ENCODE data around the gene APOB.

APOB gene

GRCh38 chr2:21002814-21003192, 41.1 kb downstream of the APOB start:
- no peak for DNase-seq (ENCODE audit: low spot score)

- no peak for DNase-seq (ENCODE audit: low spot score)
Observed at GRCh38 chr2:21001988-21002813, 41.7 kb downstream of the APOB start.

- no peak for DNase-seq (ENCODE audit: low spot score)
Observed at GRCh38 chr2:21001225-21001946, 42.5 kb downstream of the APOB start.

DNA sequence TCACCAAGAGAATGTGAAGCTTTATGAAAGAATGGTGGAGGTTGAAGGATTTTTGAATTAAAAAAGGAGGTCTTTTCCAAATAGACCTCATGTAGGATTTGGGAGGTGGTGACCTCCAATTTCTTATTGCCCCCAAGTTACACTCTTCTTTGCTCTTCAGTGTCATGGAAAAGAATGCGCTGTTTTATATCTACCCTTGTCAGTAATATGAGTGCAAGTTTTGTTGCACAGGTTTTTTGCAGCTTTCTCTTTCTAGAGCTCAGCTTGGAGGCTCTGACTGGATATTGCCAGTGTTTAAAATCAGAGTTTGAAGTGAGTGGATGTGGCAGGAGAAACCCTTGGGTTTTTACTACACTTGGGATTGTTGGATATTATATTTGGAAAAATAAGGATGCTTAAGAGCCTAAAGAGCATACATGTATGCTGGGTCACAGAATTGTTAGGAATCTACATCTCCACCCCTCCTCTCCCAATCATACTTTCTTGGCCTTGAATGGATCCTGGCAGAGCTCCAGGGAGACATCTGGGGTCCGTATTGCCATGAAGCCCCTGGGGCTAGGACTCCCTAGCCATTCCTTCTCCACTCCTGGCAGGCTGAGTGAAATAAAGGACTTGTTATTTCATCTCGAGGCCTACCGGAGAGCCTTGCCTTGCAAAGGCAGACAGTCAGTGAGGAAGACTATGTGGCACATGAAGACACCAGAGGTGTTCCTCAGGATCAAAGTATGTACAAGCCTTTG, 43.8 kb downstream of the APOB start:
- DNase-seq (ENCODE audit: low spot score) = no peak

DNA sequence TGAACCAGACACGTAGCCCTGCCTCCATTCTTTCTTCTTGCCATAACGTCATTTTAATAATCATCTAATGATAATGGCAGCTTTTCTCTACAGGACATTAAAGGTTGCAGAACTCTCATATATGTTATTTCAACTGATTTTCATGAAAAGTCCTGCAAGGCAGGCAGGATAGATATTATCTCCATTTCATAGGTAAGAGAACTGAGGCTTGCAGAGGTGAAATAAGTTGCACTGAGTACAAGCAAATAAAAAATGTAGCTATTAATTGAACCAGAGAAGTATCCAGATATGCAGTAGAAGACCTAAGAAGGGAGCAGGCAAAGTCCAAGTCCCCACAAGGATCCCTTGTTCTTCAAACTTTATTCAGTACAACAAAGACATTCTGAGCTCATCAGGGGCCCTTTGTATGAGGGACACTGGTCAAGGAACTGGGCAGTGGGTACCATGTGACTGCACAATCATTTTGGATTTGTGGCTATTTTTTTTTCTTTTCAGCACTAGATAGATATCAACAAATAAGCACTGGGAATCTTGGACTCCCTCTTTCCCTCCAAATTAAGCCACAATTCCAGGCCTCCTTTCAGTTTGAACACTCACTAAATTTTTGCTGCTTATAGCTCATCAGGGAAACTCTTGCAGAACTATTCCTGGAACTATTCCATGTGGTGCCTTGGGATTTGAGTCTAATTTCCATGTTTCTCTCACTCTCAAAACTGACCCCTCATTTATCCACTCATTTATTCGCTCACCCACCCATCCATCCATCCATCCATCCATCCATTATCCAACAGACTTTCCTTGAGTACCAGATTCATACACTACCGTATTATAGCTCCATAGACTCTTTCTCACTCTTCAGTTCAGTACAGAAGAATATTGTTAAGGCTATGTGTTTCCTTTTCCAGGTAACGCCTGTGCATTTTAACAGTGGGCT, 44.6 kb downstream of the APOB start:
- no peak for DNase-seq (ENCODE audit: low spot score)

DNA sequence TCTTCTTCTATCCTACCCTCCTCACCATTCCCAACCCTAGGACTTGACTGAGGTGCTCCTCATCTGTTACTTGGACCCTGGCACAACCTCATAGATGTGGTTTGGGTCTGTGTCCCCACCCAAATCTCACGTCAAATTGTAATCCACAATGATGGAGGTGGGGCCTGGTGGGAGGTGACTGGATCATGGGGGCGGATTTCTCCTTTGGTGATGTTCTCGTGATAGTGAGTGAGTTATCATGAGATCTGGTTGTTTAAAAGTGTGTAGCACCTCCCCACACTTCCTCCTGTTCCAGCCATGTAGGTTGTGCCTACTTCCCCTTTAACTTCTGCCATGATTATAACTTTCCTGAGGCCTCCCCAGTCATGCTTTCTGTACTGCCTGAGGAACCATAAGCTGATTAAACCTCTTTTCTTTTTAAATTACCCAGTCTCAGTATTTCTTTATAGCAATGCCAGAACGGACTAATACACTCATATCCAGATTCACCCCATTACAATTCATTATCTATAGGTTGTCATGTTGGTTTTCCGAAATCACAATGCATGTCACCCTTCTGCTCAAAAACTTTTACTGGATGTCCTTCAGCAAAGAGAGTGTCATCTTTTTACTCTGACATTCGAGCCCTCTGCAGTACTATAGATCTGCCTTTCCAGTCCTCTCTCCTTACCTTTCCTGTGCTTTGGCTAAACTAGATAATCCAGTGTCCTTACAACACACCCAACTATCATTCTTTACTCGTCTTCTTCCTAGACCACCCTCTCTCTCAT, 45.7 kb downstream of the APOB start:
- DNase-seq (ENCODE audit: low spot score) = no peak

GRCh38 chr2:20994130-20994529, 49.7 kb downstream of the APOB start:
- DNase-seq (ENCODE audit: low spot score) = no peak

DNA sequence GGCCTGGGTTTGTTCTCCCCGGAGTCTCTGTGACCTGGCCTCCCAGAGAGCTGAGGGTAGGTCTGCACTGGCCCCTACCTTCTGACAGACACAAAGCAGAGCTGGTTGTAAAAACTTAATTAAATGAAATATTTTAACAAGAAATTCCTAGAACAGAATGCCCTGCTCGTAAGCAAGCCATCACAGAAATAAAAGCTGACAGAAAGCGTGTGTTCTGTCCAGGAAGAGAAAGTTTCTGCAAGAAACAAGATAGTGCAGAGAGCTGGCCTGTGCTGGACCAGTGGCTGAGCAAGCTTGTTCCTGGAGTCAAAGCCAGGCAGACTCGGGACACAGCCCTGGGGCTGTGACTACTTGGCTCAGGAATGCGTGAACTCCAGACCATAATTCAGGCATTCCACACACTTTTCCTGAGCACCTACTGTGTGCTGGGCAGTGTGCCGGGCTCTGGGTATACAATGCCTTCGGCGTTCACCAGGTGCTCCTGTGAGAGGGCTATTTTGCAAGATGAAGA, 51.6 kb downstream of the APOB start:
- DNase-seq (ENCODE audit: low spot score) = no peak

GRCh38 chr2:20990442-20991430, 53.1 kb downstream of the APOB start:
- DNase-seq (ENCODE audit: low spot score) = no peak

DNA sequence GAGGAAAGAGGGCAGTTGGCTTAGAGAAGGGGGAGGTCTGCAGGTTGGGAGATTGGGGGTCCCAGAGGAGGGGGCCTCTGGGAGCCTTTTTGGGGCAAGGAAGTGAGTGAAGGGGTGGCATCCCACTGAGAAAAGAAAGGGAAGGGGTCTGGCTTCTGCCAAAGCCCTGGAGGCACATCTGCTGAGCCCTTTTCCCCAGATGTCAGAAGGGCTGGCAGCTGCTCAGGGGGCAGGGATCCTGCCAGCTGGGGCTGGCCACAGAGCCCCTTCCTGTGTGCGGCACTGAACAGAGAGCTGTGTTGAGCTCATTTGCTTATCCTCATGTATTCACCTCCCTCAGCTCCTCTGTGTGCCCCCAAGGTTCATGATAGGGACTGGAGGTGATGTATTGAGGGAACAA, 54.5 kb downstream of the APOB start:
- DNase-seq (ENCODE audit: low spot score) = no peak

DNA sequence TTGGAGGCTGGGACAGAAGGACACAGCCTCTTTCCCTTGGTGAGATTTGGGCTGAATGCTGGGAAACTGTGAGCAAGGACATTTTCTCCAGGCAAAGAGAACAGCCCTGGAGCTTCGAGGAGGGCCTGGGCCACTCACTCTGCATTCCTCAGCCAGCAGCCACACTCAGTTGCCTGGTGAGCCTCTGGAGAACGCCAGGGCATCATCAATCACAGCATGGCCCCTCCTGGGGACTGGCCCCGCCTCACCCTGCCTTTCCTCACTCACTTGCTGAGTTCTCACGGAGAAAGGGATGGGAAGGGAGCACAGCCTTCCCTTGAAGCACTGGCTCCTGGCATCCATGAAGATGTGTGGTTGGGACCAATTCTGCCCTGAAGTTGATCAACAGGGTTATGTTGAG, 55.0 kb downstream of the APOB start:
- no peak for DNase-seq (ENCODE audit: low spot score)

GRCh38 chr2:20986024-20986939, 57.6 kb downstream of the APOB start:
- no peak for DNase-seq (ENCODE audit: low spot score)

DNA sequence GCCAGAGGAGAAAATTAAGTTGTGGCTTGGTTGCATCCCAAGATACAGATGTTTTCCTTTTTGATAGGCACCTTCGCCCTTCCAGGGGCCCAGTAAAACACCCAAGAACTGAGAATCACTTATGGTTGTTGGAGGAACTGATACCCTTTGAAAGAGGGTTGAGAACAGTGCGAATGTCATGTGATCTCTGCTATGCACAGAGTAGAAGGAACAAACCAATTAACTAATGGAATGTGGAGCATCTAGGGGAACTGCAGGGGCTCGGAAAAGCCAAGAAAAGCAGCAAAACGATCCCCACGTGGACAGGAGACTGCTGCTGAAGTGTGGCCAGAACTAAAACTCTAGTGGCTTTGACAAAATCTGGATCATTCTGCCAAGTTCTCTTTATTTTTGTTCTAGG, 58.8 kb downstream of the APOB start:
- no peak for DNase-seq (ENCODE audit: low spot score)

GRCh38 chr2:20984408-20984807, 59.5 kb downstream of the APOB start:
- no peak for DNase-seq (ENCODE audit: low spot score)

- DNase-seq (ENCODE audit: low spot score) = no peak
Observed at GRCh38 chr2:20983844-20984243, 60.0 kb downstream of the APOB start.

GRCh38 chr2:20982861-20983260, 61.0 kb downstream of the APOB start:
- no peak for DNase-seq (ENCODE audit: low spot score)

GRCh38 chr2:20977520-20978180, 66.2 kb downstream of the APOB start:
- no peak for DNase-seq (ENCODE audit: low spot score)

- DNase-seq (ENCODE audit: low spot score) = no peak
Observed at GRCh38 chr2:20976527-20976926, 67.3 kb downstream of the APOB start.
